ENCODE data around the gene CPSF4. TPM values are rescaled to one million over a fixed set of nuclear protein-coding genes. Genes with fewer than 3 reads are reported as not detected.

The CPSF4 gene
- total RNA-seq, 8 experiments from 2014 or later, result 24.8 to 69.5 (median 41.8) TPM

DNA sequence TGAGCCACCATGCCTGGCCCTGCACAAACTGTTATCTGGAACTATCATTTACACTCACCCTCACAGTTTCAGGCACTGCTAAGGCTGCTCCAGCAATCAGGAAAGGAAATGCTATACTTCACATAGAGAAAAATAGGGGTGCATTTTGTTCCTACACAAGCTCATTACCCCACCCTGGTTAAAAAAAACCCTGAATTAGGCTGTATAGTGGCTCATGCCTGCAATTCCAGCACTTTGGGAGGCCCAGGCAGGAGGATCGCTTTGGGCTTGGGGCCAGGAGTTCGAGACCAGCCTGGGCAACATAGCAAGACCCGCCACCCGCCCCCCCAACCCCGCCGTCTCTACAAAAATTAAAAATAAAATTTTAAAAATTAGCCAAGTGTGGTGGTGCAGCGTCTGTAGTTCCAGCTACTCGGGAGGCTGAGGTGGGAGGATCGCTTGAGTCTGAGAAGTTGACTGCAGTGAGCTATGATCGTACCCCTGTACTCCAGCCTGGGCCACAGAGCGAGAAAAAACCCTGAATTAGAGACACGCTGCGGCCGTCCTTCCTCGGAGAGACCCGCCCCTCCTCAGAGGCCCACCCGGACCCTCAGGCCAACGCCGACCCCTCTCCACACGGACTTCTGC, 684 bp upstream of the CPSF4 start:
- Histone ChIP-seq H3K27ac (peak overlapping the region; percentile 45 to 81), H3K4me3 (peak overlapping the region; percentile 70 to 94 (median 90)), H3K4me1 (replicated peaks in 1 of 2) (peaks cover 9 to 13% of the 10 kb centered on the region in 2 donors)
- peak; percentile 14 to 34 (median 22) for ATAC-seq (replicated peaks in 6 of 8)
- 0 to 30% (median 0%) methylated on average over 4 to 6 of the region's 20 CpGs; no CpG with 5 or more reads in 7 of the 10 experiments for WGBS, 10 experiments
- in situ Hi-C loops (cut with MboI; ENCODE audit: low pct_unique_long_range_greater_than_20kb in 2 of 9, low sequenced_read_pairs in 9 of 9, unreplicated experiment in 9 of 9), result no loop called here

DNA sequence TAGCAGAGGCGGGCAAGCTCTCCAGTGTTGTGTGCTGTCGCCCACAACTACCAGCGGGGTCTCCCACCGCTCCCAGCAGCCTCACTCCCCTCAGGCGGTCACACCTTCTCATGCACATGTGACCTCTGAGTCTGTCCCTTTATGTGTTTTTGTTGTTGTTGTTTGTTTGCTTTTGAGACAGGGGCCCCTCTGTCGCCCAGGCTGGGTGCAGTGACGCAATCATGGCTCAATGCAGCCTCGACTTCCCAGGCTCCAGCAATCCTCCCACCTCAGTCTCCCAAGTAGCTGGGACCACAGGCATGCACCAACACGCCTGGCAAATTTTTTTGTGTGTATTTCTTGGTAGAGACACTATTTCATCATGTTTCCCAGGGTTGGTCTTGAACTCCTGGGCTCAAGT, 1.5 kb downstream of the CPSF4 start:
- peaks cover 9 to 13% of the 10 kb centered on the region in 2 donors for H3K4me1 ChIP-seq (replicated peaks in 1 of 2)
- no peak for ATAC-seq (replicated peaks in 6 of 8)
- in situ Hi-C loops (cut with MboI; ENCODE audit: low pct_unique_long_range_greater_than_20kb in 2 of 9, low sequenced_read_pairs in 9 of 9, unreplicated experiment in 9 of 9), result no loop called here
- no peak overlapping the region for H3K27ac ChIP-seq
- 42 to 100% (median 72%) methylated on average over 1 to 7 of the region's 9 CpGs; no CpG with 5 or more reads in 5 of the 10 experiments for WGBS, 10 experiments
- H3K4me3 ChIP-seq, result peak overlapping the region in 4 of 5 donors; percentile 78 to 94 (median 91)

DNA sequence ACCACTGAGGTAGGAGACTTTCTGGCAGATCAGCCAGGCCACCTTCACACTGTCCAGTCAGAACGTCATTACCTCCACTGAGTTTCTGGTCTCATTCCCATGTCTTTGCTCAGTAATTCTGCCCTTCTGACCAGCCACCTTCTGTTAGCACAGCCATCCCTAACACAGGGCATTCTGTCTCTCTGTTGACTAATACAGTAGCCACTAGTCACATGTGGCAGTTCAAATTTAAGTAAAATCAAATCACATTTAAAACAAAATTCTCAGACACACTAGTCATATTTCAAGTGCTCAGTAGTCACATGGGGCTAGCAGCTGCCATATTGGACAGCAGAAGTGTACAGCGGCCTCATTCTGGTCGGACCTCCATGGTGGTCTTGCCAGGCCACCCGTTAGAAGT, 7.4 kb downstream of the CPSF4 start:
- in situ Hi-C loops (cut with MboI; ENCODE audit: low pct_unique_long_range_greater_than_20kb in 2 of 9, low sequenced_read_pairs in 9 of 9, unreplicated experiment in 9 of 9), result no loop called here
- H3K4me1 ChIP-seq (replicated peaks in 1 of 2), result no peaks in the 10 kb centered on the region
- no peak overlapping the region for H3K4me3 ChIP-seq
- 40 to 100% (median 87%) methylated on average over 1 to 2 of the region's 4 CpGs; no CpG with 5 or more reads in 4 of the 10 experiments for WGBS, 10 experiments
- no peak for ATAC-seq (replicated peaks in 6 of 8)
- H3K27ac ChIP-seq, result no peak overlapping the region

DNA sequence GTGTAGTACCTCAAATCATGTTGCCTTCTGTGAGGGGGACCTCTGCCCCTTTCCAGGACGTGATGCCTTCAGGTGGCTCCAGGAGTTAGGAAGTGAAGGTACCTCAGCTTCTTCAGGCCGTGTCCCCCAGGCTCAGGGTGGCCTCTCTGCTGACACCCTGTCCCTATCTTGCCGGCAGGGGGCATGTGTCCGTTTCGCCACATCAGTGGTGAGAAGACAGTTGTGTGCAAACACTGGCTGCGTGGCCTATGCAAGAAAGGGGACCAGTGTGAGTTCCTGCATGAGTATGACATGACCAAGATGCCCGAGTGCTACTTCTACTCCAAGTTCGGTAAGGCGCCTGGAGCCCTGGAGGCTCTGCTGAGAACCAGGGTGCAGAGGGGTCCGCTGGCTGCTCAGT, 9.2 kb downstream of the CPSF4 start:
- H3K27ac ChIP-seq, result no peak overlapping the region
- H3K4me1 ChIP-seq (replicated peaks in 1 of 2), result no peaks in the 10 kb centered on the region
- in situ Hi-C loops (cut with MboI; ENCODE audit: low pct_unique_long_range_greater_than_20kb in 2 of 9, low sequenced_read_pairs in 9 of 9, unreplicated experiment in 9 of 9), result no loop called here
- 86 to 100% (median 89%) methylated on average over 2 to 8 of the region's 10 CpGs; no CpG with 5 or more reads in 4 of the 10 experiments for WGBS, 10 experiments
- no peak overlapping the region for H3K4me3 ChIP-seq
- no peak for ATAC-seq (replicated peaks in 6 of 8)

DNA sequence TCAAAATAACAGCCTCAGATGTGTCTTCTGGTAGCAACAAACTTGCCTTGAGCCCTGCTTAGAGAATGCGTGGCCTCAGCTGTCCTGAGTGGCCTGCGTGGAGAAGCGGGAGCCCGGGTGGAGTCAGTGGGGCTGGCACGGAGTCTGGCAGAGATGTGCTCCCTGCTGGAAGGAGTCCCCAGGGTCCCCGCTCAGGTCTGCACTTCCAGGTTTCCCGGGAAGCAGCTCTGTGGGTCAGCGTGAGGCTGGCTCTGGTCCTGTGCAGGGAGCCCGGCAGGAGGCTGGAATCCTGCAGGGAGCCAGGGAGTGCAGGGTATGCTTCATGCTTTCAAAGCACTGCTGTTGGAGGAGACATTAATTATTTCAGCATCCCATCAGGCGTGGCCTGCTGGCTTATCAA, 10.1 kb downstream of the CPSF4 start:
- no peaks in the 10 kb centered on the region for H3K4me1 ChIP-seq (replicated peaks in 1 of 2)
- in situ Hi-C loops (cut with MboI; ENCODE audit: low pct_unique_long_range_greater_than_20kb in 2 of 9, low sequenced_read_pairs in 9 of 9, unreplicated experiment in 9 of 9), result no loop called here
- no peak overlapping the region for H3K4me3 ChIP-seq
- 80 to 100% (median 100%) methylated on average over 1 to 2 of the region's 10 CpGs; no CpG with 5 or more reads in 6 of the 10 experiments for WGBS, 10 experiments
- no peak for ATAC-seq (replicated peaks in 6 of 8)
- H3K27ac ChIP-seq, result no peak overlapping the region

DNA sequence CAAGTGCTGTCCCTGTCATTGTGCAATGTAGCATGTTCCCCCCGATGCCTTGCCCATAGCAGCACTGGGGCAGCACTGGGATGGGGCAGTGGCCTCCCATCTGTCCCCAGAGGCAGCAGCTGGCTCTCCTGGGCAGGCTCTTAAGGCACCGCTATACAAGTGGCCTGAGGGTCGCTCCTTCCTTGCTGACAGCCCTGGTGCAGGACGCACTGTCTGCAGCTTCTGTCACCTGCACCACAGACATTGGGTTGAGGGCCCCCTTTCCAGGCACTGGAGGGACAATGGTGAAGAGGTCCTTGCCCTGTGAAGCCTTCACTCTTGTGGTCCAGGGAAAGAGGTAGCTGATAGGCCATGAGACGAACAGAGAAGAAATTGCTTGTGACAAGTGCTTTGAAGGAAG, 10.6 kb downstream of the CPSF4 start:
- no peak overlapping the region for H3K4me3 ChIP-seq
- no peak for ATAC-seq (replicated peaks in 6 of 8)
- no peaks in the 10 kb centered on the region for H3K4me1 ChIP-seq (replicated peaks in 1 of 2)
- no peak overlapping the region for H3K27ac ChIP-seq
- 83 to 100% (median 88%) methylated on average over 1 to 2 of the region's 5 CpGs; no CpG with 5 or more reads in 6 of the 10 experiments for WGBS, 10 experiments
- in situ Hi-C loops (cut with MboI; ENCODE audit: low pct_unique_long_range_greater_than_20kb in 2 of 9, low sequenced_read_pairs in 9 of 9, unreplicated experiment in 9 of 9), result no loop called here

DNA sequence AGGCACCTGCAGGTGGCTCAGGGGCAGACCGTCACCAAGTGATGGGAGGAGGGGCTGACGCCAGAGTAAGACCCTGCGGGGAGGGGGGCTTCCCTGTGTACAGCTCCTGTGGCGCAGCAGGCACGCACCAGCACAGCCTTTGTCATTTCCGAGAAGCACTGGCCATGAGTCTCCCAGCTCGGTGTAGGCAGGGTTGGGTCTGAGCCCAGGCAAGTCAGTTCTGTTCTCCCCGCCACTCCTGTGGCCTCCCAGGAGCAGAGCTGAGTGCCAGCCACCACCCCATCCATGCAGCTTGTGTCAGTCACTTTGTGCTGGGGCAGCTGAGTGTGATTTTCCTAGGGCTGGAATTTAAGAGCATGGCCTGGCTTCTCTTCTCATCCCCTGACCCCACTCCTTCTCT, 13.2 kb downstream of the CPSF4 start:
- 95 to 100% (median 100%) methylated on average over 1 to 4 of the region's 8 CpGs; no CpG with 5 or more reads in 6 of the 10 experiments for WGBS, 10 experiments
- no peaks in the 10 kb centered on the region for H3K4me1 ChIP-seq (replicated peaks in 1 of 2)
- in situ Hi-C loops (cut with MboI; ENCODE audit: low pct_unique_long_range_greater_than_20kb in 2 of 9, low sequenced_read_pairs in 9 of 9, unreplicated experiment in 9 of 9), result no loop called here
- no peak overlapping the region for H3K27ac ChIP-seq
- no peak overlapping the region for H3K4me3 ChIP-seq
- no peak for ATAC-seq (replicated peaks in 6 of 8)

DNA sequence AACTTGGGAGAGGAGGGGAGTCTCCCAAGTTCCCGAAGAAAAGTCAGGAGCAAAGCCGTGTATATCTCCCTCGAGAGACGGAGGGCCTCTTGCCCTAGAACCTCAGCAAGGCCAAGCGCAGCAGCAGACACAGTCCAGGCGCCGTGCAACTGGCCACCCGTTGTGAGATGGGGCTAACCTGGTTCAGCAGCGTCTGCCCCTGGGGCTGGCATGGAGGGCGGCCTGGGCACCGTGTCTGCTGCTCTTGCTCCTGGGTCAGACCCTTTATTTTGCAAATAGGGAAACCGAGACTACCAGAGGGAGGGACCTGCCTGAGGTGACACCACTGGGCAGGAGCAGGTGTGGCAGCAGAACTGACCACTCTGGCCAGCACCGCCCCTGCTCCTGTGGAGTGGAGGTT, 13.8 kb downstream of the CPSF4 start:
- no peaks in the 10 kb centered on the region for H3K4me1 ChIP-seq (replicated peaks in 1 of 2)
- 93 to 100% (median 100%) methylated on average over 1 to 7 of the region's 13 CpGs; no CpG with 5 or more reads in 6 of the 10 experiments for WGBS, 10 experiments
- ATAC-seq (replicated peaks in 6 of 8), result no peak
- in situ Hi-C loops (cut with MboI; ENCODE audit: low pct_unique_long_range_greater_than_20kb in 2 of 9, low sequenced_read_pairs in 9 of 9, unreplicated experiment in 9 of 9), result no loop called here
- H3K27ac ChIP-seq, result no peak overlapping the region
- no peak overlapping the region for H3K4me3 ChIP-seq

DNA sequence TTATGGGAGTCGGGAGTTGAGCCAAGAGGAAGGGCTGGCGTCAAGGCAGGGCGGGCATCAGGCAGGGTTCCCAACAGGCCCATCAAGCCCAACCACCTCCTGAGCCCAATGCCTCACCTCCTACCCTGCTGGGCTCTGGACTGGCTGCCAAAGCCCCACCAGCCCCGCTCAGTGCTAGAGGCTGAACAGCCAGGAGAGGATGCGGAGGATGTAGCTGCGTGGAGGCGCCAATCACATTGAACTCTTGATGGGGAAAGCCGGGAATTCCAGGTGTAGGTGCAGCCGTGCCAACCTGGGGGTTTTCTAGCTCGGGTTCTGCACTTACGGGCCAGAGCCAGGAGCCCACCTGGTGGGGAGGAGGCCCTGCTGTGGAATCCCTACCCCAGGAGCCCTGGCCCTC, 14.4 kb downstream of the CPSF4 start:
- no peak for ATAC-seq (replicated peaks in 6 of 8)
- Histone ChIP-seq H3K27ac (no peak overlapping the region), H3K4me1 (replicated peaks in 1 of 2) (no peaks in the 10 kb centered on the region), H3K4me3 (no peak overlapping the region)
- in situ Hi-C loops (cut with MboI; ENCODE audit: low pct_unique_long_range_greater_than_20kb in 2 of 9, low sequenced_read_pairs in 9 of 9, unreplicated experiment in 9 of 9), result no loop called here
- WGBS, 10 experiments, result 80 to 100% (median 95%) methylated on average over 1 to 8 of the region's 11 CpGs; no CpG with 5 or more reads in 5 of the 10 experiments

DNA sequence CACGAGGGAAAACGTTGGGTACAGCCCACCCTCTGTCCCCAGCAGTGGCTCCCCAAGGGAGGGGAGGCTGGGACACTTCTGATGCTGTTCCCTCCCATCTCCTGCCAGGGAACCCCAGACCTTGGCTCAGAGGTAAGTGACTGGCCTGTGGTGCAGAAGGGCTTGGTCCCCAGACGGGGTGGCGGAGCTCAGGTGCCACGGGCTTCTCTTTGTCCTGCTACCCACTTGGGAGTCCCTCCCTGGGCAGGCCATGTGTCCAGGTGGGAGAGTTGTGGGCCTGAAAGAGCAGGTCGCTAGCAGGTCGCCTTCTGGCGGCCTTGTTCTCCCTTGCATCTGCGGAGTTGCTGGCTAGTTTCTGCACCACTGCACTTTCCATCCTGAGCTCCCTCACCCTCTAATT, 17.1 kb downstream of the CPSF4 start:
- Histone ChIP-seq H3K27ac (no peak overlapping the region), H3K4me3 (no peak overlapping the region), H3K4me1 (replicated peaks in 1 of 2) (no peaks in the 10 kb centered on the region)
- in situ Hi-C loops (cut with MboI; ENCODE audit: low pct_unique_long_range_greater_than_20kb in 2 of 9, low sequenced_read_pairs in 9 of 9, unreplicated experiment in 9 of 9), result no loop called here
- 87 to 96% methylated on average over 4 to 7 of the region's 9 CpGs; no CpG with 5 or more reads in 8 of the 10 experiments for whole genome bisulfite sequencing, 10 experiments
- peak in 2 of 8 experiments; percentile 4 for ATAC-seq (replicated peaks in 6 of 8)

DNA sequence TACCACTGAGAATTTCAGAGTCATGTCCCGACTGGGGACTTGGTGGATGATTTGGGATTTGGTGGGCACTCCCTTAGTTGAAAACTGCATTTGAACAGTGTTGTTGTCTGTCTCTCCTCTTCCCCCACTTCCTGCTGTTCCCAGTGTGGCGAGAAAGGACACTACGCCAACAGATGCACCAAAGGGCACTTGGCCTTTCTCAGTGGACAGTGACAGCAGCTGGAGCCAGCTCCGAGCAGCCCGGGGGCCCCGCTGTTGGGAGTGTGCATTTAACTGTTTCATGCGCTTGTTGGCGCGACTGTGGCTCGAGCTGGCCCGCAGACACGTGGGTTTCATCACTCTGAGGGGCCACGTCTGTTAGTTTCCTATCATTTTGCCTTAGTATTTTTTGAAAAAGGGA, 17.5 kb downstream of the CPSF4 start:
- in situ Hi-C loops (cut with MboI; ENCODE audit: low pct_unique_long_range_greater_than_20kb in 2 of 9, low sequenced_read_pairs in 9 of 9, unreplicated experiment in 9 of 9), result no loop called here
- no peaks in the 10 kb centered on the region for H3K4me1 ChIP-seq (replicated peaks in 1 of 2)
- WGBS, 10 experiments, result 50 to 96% (median 85%) methylated on average over 1 to 11 of the region's 13 CpGs; no CpG with 5 or more reads in 2 of the 10 experiments
- H3K27ac ChIP-seq, result no peak overlapping the region
- H3K4me3 ChIP-seq, result no peak overlapping the region
- ATAC-seq (replicated peaks in 6 of 8), result peak in 1 of 8 experiments; percentile 19

DNA sequence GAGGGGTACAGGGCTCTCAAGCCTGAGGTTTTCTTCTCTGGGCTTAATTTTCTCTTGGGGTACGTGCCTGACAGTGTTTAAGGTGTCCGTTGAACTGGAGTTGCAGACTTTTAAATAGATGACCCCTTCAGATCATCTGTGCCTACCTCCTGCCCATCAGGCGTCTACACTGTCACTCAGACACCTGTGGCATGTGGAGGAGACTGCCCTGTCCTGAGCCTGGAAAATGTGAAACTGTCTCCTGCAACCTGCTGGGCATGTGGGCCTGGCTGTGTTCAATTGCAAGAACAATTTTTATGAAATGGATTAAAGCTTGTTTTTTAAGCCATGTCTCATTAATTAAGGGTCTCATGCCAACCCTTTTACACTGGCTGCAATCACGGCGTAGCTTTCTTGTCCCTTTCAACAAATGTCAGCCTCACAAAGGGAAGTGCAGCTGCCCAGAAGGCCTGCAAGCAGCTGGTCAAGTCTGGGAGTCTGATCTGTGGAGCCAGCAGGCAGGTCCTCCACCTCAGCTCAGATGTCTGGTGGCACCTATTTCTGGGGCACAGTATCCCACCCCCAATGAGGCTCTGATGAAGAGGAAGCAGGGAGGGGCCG, 18.4 kb downstream of the CPSF4 start:
- WGBS, 10 experiments, result 44 to 100% (median 93%) methylated on average over 1 to 4 of the region's 6 CpGs; no CpG with 5 or more reads in 5 of the 10 experiments
- H3K4me1 ChIP-seq (replicated peaks in 1 of 2), result no peaks in the 10 kb centered on the region
- in situ Hi-C loops (cut with MboI; ENCODE audit: low pct_unique_long_range_greater_than_20kb in 2 of 9, low sequenced_read_pairs in 9 of 9, unreplicated experiment in 9 of 9), result no loop called here
- no peak overlapping the region for H3K27ac ChIP-seq
- no peak for ATAC-seq (replicated peaks in 6 of 8)
- no peak overlapping the region for H3K4me3 ChIP-seq

DNA sequence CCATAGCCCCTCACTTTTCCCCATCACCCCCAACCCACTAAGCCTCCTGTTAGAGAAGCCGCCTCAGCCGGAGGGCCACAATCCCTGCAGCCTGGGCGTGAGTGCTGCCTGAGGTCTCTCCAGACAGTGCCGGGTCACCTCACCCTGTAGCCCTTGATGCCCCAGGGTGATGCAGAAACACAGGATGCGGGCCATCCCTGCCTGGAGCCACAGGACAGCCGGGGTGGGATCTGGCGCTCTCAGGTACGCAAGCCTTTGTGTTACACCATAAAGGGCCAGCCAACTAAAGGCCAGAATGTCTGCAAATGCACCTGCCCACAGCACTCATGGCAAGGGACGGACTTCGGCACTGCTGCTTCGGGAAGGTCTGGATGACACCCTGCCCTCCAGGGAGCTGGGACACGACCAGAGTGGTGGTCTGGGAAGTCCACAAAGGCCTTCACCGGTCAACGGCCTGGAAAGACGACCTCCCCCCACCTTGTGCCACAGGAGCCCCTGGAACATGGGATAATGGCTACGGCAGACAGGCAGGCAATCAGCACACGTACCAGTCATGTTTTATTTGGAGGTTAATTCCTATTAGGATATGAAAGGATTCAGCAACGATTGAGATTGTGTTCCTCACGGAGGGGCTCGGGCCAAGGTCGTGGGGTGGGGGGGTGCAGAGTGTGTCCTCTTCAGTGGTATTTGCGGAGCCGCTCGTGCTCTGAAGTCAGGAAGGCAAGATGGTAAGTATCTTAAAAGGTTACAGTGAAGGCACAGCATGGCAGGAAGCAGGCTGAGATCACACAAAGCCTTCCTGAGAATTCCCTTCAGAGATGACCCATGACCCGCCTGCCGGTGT, 19.1 kb downstream of the CPSF4 start:
- no peak overlapping the region for H3K4me3 ChIP-seq
- H3K4me1 ChIP-seq (replicated peaks in 1 of 2), result no peaks in the 10 kb centered on the region
- 70 to 100% (median 97%) methylated on average over 2 to 6 of the region's 26 CpGs; no CpG with 5 or more reads in 4 of the 10 experiments for WGBS, 10 experiments
- H3K27ac ChIP-seq, result no peak overlapping the region
- in situ Hi-C loops (cut with MboI; ENCODE audit: low pct_unique_long_range_greater_than_20kb in 2 of 9, low sequenced_read_pairs in 9 of 9, unreplicated experiment in 9 of 9), result no loop called here
- ATAC-seq (replicated peaks in 6 of 8), result peak in 1 of 8 experiments; percentile 18
